Fibroblast of mammary gland (primary cell): ENCODE data around the gene PCNT.

Source experiments
- DNase-seq: peaks from one replicate; pipeline ENCODE4 v3.0.0-alpha.2; 2010; ENCODE audit warnings: low read depth
- H3K4me3 ChIP-seq: 2 replicates; pipeline ENCODE4 v1.5.1; 2011; ENCODE audit warnings: low read depth, mild to moderate bottlenecking, low read length, moderate library complexity; ENCODE audit not compliant: control insufficient read depth
- TF ChIP-seq, protein P1 (sequence below): conservative IDR thresholded peaks from 2 replicates; pipeline ENCODE4 v1.5.1; 2011; ENCODE audit warnings: low read depth, low read length, inconsistent platforms; ENCODE audit not compliant: control insufficient read depth, insufficient read depth

The PCNT gene

DNA sequence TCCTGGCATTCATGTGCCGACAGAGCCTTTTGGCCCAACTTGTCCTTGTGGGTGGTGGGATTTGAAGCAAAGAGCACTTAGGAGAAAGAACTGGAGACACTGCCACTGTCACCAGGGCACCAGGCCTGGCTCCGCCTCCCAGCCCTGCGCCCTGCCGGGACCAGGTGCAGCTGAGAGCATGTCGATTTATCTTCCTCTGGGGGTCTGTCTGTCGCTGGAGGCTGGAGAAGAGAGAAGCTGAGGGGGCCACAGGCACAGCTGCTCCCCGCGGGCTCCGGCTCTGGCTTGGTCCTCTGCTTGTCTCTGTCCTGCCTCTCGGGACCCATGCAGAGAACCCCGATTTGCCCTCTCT is 28.2 kb downstream of the PCNT start:
- no peak overlapping the region for H3K4me3 ChIP-seq
- DNase-seq = no peak
- TF ChIP-seq, protein P1, sequence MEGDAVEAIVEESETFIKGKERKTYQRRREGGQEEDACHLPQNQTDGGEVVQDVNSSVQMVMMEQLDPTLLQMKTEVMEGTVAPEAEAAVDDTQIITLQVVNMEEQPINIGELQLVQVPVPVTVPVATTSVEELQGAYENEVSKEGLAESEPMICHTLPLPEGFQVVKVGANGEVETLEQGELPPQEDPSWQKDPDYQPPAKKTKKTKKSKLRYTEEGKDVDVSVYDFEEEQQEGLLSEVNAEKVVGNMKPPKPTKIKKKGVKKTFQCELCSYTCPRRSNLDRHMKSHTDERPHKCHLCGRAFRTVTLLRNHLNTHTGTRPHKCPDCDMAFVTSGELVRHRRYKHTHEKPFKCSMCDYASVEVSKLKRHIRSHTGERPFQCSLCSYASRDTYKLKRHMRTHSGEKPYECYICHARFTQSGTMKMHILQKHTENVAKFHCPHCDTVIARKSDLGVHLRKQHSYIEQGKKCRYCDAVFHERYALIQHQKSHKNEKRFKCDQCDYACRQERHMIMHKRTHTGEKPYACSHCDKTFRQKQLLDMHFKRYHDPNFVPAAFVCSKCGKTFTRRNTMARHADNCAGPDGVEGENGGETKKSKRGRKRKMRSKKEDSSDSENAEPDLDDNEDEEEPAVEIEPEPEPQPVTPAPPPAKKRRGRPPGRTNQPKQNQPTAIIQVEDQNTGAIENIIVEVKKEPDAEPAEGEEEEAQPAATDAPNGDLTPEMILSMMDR = no peak

DNA sequence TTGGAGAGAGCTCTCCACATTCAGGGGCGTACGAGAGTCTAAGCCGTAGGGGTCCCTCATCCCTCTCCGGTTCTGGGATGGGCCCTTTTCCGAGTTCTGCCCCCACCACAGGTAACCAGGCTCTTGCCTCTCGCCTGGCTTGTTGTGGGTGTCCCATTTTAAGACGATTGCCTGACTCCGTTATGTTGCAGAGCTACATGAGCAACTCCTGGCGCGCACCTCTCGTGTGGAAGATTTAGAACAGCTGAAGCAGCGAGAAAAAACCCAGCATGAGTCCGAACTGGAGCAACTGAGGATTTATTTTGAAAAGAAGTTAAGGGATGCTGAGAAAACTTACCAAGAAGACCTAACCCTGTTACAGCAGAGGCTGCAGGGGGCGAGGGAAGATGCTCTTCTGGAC is 29.0 kb downstream of the PCNT start:
- TF ChIP-seq, protein P1 = no peak
- no peak overlapping the region for H3K4me3 ChIP-seq
- no peak for DNase-seq

GRCh38 chr21:46354046-46354445 is 30.1 kb downstream of the PCNT start:
- H3K4me3 ChIP-seq = no peak overlapping the region
- TF ChIP-seq, protein P1 = no peak
- no peak for DNase-seq

- no peak for DNase-seq
- TF ChIP-seq, protein P1 = no peak
- H3K4me3 ChIP-seq = no peak overlapping the region
Measured at GRCh38 chr21:46354518-46354917, 30.6 kb downstream of the PCNT start.

GRCh38 chr21:46355161-46356004 is 31.4 kb downstream of the PCNT start:
- no peak for DNase-seq
- TF ChIP-seq, protein P1 = no peak
- no peak overlapping the region for H3K4me3 ChIP-seq

GRCh38 chr21:46356005-46356338 is 32.0 kb downstream of the PCNT start:
- DNase-seq = no peak
- TF ChIP-seq, protein P1 = no peak
- no peak overlapping the region for H3K4me3 ChIP-seq
